ENCODE measurements around the gene MSX1.

DNA sequence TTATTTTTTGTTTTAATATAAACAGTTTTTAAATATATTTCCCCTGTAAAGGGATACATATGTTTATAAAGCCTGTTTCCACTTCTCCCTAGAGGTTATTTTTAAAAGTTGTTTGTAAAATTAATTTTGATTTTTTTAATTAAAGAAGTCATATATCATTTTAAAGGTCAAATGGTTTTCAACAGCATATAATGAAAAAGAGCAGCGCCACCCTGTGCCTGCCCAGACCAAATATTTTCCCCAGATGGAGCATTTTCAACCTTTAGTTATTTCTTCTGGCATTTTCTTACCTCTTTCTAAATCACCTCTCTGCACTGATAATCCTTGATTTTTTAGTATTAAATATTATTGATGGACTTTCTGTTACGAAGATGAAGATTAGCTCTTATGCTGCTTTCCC, 21.0 kb downstream of the MSX1 start:
- TF ChIP-seq, protein P1, sequence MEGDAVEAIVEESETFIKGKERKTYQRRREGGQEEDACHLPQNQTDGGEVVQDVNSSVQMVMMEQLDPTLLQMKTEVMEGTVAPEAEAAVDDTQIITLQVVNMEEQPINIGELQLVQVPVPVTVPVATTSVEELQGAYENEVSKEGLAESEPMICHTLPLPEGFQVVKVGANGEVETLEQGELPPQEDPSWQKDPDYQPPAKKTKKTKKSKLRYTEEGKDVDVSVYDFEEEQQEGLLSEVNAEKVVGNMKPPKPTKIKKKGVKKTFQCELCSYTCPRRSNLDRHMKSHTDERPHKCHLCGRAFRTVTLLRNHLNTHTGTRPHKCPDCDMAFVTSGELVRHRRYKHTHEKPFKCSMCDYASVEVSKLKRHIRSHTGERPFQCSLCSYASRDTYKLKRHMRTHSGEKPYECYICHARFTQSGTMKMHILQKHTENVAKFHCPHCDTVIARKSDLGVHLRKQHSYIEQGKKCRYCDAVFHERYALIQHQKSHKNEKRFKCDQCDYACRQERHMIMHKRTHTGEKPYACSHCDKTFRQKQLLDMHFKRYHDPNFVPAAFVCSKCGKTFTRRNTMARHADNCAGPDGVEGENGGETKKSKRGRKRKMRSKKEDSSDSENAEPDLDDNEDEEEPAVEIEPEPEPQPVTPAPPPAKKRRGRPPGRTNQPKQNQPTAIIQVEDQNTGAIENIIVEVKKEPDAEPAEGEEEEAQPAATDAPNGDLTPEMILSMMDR (optimal IDR thresholded peaks at IDR 0.05 in 1 of 3, IDR thresholded peaks at IDR 0.05 in 1 of 3, conservative IDR thresholded peaks at IDR 0.05 in 1 of 3; ENCODE audit: extremely low read depth in 1 of 3, insufficient read depth in 2 of 3, low read length in 3 of 3) = peak in 1 of 3 experiments; percentile 24
- no peak for TF ChIP-seq EZH2 (IDR thresholded peaks at IDR 0.05; ENCODE audit: low read length)
